CD8-positive, alpha-beta memory T cell (primary cell): ENCODE data around the gene KLRC3. TPM values are rescaled to one million over a fixed set of nuclear protein-coding genes. Genes with fewer than 3 reads are reported as not detected.
"Not testable (repeated sequence)": the region's sequence is repeated elsewhere in the genome, so short reads cannot be mapped to it uniquely, and the experiment has no call there.

ENCODE experiments used
- CTCF ChIA-PET: fragments of 350-600 bp; sonication (Branson Sonifier 250); formaldehyde crosslinking; loops from one replicate; lab custom pipeline; 2021; ENCODE audit warnings: antibody characterized with exemption; lab: Charles Lee
- POLR2A ChIA-PET: fragments of 350-600 bp; sonication (Branson Sonifier 250); formaldehyde crosslinking; loops from one replicate; lab custom pipeline; 2021; ENCODE audit warnings: antibody characterized with exemption; lab: Charles Lee
- DNase-seq, 5 donors: peaks; one replicate each; pipeline versions ENCODE4 v3.0.0 to v3.0.0-alpha.2; 2020 to 2022; ENCODE audit warnings: mixed read lengths in 1 of 5
- H3K27ac ChIP-seq: one replicate; pipeline ENCODE4 v1.7.0; 2013; ENCODE audit warnings: low read depth, mild to moderate bottlenecking, low read length, moderate library complexity
- H3K27me3 ChIP-seq: 2 replicates; pipeline ENCODE4 v1.7.0; 2013; ENCODE audit warnings: low read length, mild to moderate bottlenecking; ENCODE audit not compliant: insufficient read depth, poor library complexity, severe bottlenecking
- H3K36me3 ChIP-seq: 2 replicates; pipeline ENCODE4 v1.7.0; 2013; ENCODE audit warnings: mild to moderate bottlenecking, low read length, moderate library complexity; ENCODE audit not compliant: insufficient read depth
- H3K4me1 ChIP-seq: 2 replicates; pipeline ENCODE4 v1.7.0; 2013; ENCODE audit warnings: mild to moderate bottlenecking, low read length, moderate library complexity; ENCODE audit not compliant: insufficient read depth
- H3K4me3 ChIP-seq: 2 replicates; pipeline ENCODE4 v1.7.0; 2013; ENCODE audit warnings: mild to moderate bottlenecking, low read length
- H3K9me3 ChIP-seq: 2 replicates; pipeline ENCODE4 v1.7.0; 2013; ENCODE audit warnings: mild to moderate bottlenecking, low read length
- H3K27ac Mint-ChIP-seq, 8 donors: one replicate each; pipeline ENCODE4 v1.8.0; 2020 to 2021; ENCODE audit warnings: mixed read lengths in 8 of 8, mild to moderate bottlenecking in 6 of 8, inconsistent platforms in 3 of 8, moderate library complexity in 3 of 8
- H3K27me3 Mint-ChIP-seq, 2 donors: one replicate each; pipeline ENCODE4 v1.8.0; 2020 to 2021; ENCODE audit warnings: mixed read lengths in 2 of 2, mild to moderate bottlenecking in 1 of 2, moderate library complexity in 1 of 2
- H3K36me3 Mint-ChIP-seq, 3 donors: one replicate each; pipeline ENCODE4 v1.8.0; 2020 to 2021; ENCODE audit warnings: mixed read lengths in 3 of 3, inconsistent platforms in 1 of 3, mild to moderate bottlenecking in 1 of 3
- H3K4me1 Mint-ChIP-seq, 3 donors: one replicate each; pipeline ENCODE4 v1.8.0; 2020 to 2021; ENCODE audit warnings: mixed read lengths in 3 of 3, inconsistent platforms in 1 of 3, mild to moderate bottlenecking in 1 of 3
- H3K4me3 Mint-ChIP-seq, 7 donors: one replicate each; pipeline ENCODE4 v1.8.0; 2020 to 2021; ENCODE audit warnings: mixed read lengths in 7 of 7, mild to moderate bottlenecking in 6 of 7, moderate library complexity in 4 of 7, inconsistent platforms in 2 of 7
- H3K9me3 Mint-ChIP-seq, 5 donors: one replicate each; pipeline ENCODE4 v1.8.0; 2020 to 2022; ENCODE audit warnings: mixed read lengths in 5 of 5, mild to moderate bottlenecking in 3 of 5, moderate library complexity in 2 of 5, inconsistent platforms in 1 of 5
- polyA plus RNA-seq: library from polyadenylated mRNA; unstranded; fragments of 300-500 nt; fragmentation: Illumina TruSeq; gene quantifications from one replicate; pipeline ENCODE4 v1.2.3, GENCODE V29; 2021
- total RNA-seq, 2 experiments: library from RNA; stranded (reverse); gene quantifications; one replicate each; pipeline ENCODE4 v1.2.3, GENCODE V29; 2021

KLRC3 gene
- total and polyA plus RNA-seq, 3 experiments from 2014 or later: 3.0 to 7.1 (median 3.2) TPM

DNA sequence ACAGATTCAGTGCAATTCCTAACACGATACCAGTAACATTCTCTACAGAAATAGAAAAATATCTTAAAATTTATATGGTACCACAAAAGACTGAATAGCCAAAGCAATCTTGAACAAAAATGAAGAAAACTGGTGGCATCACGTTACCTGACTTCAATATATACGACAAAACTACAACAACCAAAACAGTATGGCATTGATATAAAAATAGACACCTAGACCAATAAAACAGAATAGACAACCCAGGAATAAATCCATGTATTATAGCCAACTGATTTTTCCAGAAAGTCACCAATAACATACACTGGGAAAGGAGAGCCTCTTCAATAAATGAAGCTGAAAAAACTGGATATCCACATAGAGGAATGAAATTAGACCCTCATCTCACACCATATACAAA lies 36.2 kb downstream of the KLRC3 start:
- Histone ChIP-seq H3K36me3 (peaks cover 15% of the 10 kb centered on the region), H3K27ac (peak overlapping the region; percentile 2), H3K9me3 (no peaks in the 10 kb centered on the region), H3K4me1 (peaks cover 9% of the 10 kb centered on the region), H3K27me3 (no peaks in the 10 kb centered on the region), H3K4me3 (peak overlapping the region; percentile 35)
- POLR2A ChIA-PET: no interaction called here
- peaks cover 0 to 1% of the 10 kb centered on the region in 2 donors for H3K27me3 Mint-ChIP-seq
- CTCF ChIA-PET: interaction anchor here (1.2 to 2.0 kb wide), 3 partner anchors 11 to 17 kb away, joined by 3 to 6 read pairs (median 4); no protein-coding TSS in a partner anchor
- H3K36me3 Mint-ChIP-seq: peaks cover 39 to 92% (median 66%) of the 10 kb centered on the region in 3 donors
- H3K9me3 Mint-ChIP-seq: no peaks in the 10 kb centered on the region
- H3K4me3 Mint-ChIP-seq: peak overlapping the region; percentile 82 to 98 (median 92)
- peaks cover 55 to 72% (median 55%) of the 10 kb centered on the region in 3 donors for H3K4me1 Mint-ChIP-seq
- H3K27ac Mint-ChIP-seq: peak overlapping the region; percentile 60 to 99 (median 87)
- no peak for DNase-seq

DNA sequence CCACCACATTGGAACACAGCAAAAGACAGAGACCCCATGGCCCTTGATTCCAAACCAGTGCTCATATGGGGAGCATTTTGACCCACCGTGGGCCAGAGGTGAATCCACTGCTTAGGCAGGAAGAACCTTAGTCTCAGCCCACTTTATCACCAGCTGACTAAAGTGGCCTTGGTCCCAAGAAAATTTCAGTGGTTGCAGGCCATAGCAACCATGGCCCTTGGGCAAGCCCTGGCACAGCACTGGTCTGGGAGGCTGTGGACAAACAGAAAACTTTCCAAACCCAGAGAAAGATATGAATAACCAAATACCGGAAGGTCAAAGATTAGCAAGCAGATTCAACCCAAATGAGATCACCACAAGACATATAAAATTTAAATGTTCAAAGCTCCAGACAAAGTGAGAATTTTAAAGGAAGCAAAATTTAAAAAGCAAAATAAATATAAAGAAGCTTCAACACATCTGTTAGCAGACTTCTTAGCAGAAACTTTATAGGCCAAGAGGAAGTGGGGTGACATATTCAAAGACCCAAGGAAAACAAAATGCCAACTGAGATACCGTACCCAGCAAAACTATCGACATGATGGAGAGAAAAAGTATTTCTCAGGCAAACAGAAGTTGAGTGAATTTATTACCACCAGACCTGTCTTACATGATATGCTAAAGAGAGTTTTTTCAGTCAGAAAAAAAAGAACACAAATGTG lies 38.3 kb downstream of the KLRC3 start:
- Mint-ChIP-seq H3K9me3 (no peaks in the 10 kb centered on the region), H3K27ac (peak overlapping the region; percentile 60 to 99 (median 88)), H3K4me3 (peak overlapping the region; percentile 82 to 98 (median 92)), H3K27me3 (peaks cover 0 to 1% of the 10 kb centered on the region in 2 donors), H3K36me3 (peaks cover 44 to 92% (median 66%) of the 10 kb centered on the region in 3 donors), H3K4me1 (peaks cover 72 to 92% (median 76%) of the 10 kb centered on the region in 3 donors)
- Histone ChIP-seq H3K9me3 (no peaks in the 10 kb centered on the region), H3K36me3 (peaks cover 29% of the 10 kb centered on the region), H3K4me1 (peaks cover 16% of the 10 kb centered on the region), H3K4me3 (peak overlapping the region; percentile 38), H3K27ac (peak overlapping the region; percentile 50), H3K27me3 (no peaks in the 10 kb centered on the region)
- CTCF ChIA-PET: interaction anchor here (1.6 to 2.3 kb wide), 2 partner anchors 12 to 17 kb away, joined by 3 to 6 read pairs; no protein-coding TSS in a partner anchor
- peak in 1 of 5 donors; percentile 41 for DNase-seq
- POLR2A ChIA-PET: interaction anchor here (0.5 to 1.9 kb wide), 6 partner anchors 10 to 169 kb away, joined by 4 to 11 read pairs (median 6); partner anchors contain the start of gene GABARAPL1

DNA sequence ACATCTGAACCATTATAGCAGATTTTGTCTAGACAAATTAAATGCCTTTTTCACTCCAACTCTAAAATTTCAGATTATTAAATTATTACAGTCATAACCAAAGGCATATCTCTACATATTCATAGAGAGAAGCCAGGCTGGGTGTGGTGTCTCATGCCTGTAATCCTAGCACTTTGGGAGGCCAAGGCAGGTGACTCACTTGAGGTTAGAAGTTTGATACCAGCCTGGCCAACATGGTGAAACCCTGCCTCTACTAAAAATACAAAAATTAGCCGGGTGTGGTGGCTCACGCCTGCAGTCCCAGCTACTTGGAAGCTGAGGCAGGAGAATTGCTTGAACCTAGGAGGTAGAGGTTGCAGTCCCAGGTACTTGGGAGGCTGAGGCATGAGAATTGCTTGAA lies 41.7 kb downstream of the KLRC3 start:
- Histone ChIP-seq H3K36me3 (peaks cover 26% of the 10 kb centered on the region), H3K4me1 (peaks cover 29% of the 10 kb centered on the region)
- Mint-ChIP-seq H3K36me3 (peaks cover 35 to 88% (median 51%) of the 10 kb centered on the region in 3 donors), H3K4me3 (peak overlapping the region; percentile 37 to 68 (median 51)), H3K4me1 (peaks cover 85 to 94% (median 90%) of the 10 kb centered on the region in 3 donors), H3K27ac (peak overlapping the region in 7 of 8 donors; percentile 35 to 86 (median 55))
- H3K27ac ChIP-seq, CTCF ChIA-PET, H3K9me3 Mint-ChIP-seq, DNase-seq, H3K4me3 ChIP-seq, H3K9me3 ChIP-seq, H3K27me3 Mint-ChIP-seq, H3K27me3 ChIP-seq, POLR2A ChIA-PET: not testable (repeated sequence)

DNA sequence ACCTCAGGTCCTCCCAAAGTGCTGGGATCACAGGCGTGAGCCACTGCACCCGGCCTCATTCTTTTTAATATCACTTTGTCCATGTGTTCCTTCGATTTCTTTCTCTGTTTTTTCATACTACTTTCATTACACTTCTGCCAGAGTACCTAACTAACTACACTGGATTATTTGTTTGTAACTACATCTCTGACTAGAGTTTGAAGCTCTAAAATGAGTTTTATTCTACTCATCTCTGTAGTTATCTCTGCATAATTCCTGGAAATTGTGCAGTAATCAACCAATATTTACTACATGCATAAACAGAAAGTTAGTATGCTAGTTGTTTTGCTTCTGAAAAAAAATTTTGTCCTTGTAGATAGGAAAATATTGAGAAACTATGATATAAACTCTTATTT lies 45.8 kb downstream of the KLRC3 start:
- Histone ChIP-seq H3K27me3 (no peaks in the 10 kb centered on the region), H3K27ac (peak overlapping the region; percentile 35), H3K4me3 (no peak overlapping the region), H3K9me3 (no peaks in the 10 kb centered on the region), H3K36me3 (peaks cover 26% of the 10 kb centered on the region), H3K4me1 (peaks cover 54% of the 10 kb centered on the region)
- H3K27ac Mint-ChIP-seq: peak overlapping the region; percentile 87 to 95 (median 92)
- peaks cover 86 to 94% (median 92%) of the 10 kb centered on the region in 3 donors for H3K4me1 Mint-ChIP-seq
- DNase-seq: no peak
- H3K36me3 Mint-ChIP-seq: peaks cover 28 to 92% (median 43%) of the 10 kb centered on the region in 3 donors
- POLR2A ChIA-PET: interaction anchor here (0.7 to 1.9 kb wide), 5 partner anchors 10 to 29 kb away, joined by 3 to 8 read pairs (median 5); no protein-coding TSS in a partner anchor
- H3K9me3 Mint-ChIP-seq: no peaks in the 10 kb centered on the region
- peak overlapping the region; percentile 51 to 80 (median 76) for H3K4me3 Mint-ChIP-seq
- no peaks in the 10 kb centered on the region for H3K27me3 Mint-ChIP-seq
- CTCF ChIA-PET: interaction anchor here (0.8 to 1.1 kb wide), 2 partner anchors 9 to 16 kb away, joined by 3 to 4 read pairs; no protein-coding TSS in a partner anchor

DNA sequence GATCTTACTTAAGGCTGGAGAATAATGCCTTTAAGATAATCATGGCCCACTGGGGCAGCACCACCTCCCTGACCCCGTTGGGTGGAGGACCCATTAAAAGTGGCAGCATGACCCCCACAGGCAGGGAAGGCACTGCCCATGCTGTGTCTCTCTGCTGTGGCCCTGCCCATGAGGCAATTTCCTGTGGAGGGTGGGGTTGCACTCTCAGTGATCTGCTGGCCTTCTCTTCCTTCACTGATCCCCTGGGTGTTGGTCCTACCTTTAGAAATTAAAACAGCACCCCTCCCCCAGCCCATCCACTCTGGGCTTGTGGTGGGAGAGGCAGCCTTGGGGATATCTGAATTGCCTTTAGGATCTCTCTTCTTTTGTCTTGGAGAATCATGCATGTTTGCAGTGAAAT lies 47.8 kb downstream of the KLRC3 start:
- Mint-ChIP-seq H3K36me3 (peaks cover 33 to 76% (median 48%) of the 10 kb centered on the region in 3 donors), H3K4me3 (peak overlapping the region; percentile 36 to 73 (median 53)), H3K27me3 (no peaks in the 10 kb centered on the region), H3K27ac (peak overlapping the region; percentile 38 to 90 (median 82)), H3K4me1 (peaks cover 76 to 84% (median 80%) of the 10 kb centered on the region in 3 donors), H3K9me3 (peaks cover 0 to 3% (median 0%) of the 10 kb centered on the region in 5 donors)
- Histone ChIP-seq H3K27ac (no peak overlapping the region), H3K9me3 (no peaks in the 10 kb centered on the region), H3K27me3 (no peaks in the 10 kb centered on the region), H3K36me3 (peaks cover 12% of the 10 kb centered on the region), H3K4me3 (no peak overlapping the region), H3K4me1 (peaks cover 65% of the 10 kb centered on the region)
- ChIA-PET POLR2A (no interaction called here), CTCF (no interaction called here)
- DNase-seq: no peak

DNA sequence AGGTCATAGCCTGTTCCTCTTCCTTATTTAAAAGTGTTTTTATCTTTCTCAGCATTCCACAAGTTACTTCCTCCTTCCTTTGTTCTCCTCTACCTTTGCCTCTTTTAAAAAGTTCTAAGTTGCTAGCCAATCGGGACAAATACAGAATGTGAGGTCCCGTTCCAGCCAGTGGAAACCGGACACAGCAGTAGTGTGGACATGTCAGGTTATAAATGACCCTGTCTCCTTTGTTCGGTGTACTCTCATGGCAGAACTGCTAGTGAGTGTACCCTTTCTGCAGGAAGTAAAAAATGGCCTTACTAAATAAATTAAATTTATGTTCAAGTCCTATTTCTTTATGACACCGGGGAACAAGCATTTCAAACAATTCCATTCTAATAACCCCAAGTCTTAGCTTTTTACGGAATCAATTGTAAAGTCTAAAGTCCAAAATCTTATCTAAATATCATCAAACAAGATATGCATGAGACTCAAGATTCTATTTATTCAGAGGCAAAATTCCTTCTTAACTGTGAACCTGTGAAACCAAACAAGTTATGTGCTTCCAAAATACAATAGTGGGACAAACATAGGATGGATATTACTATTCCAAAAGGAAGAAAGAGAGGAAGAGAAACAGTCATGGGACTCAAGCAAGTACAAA lies 48.4 kb downstream of the KLRC3 start:
- Histone ChIP-seq H3K4me1 (peaks cover 70% of the 10 kb centered on the region), H3K36me3 (peaks cover 12% of the 10 kb centered on the region)
- H3K27ac ChIP-seq, H3K9me3 Mint-ChIP-seq, POLR2A ChIA-PET, H3K4me3 ChIP-seq, H3K27me3 Mint-ChIP-seq, DNase-seq, H3K27me3 ChIP-seq, H3K9me3 ChIP-seq, CTCF ChIA-PET: not testable (repeated sequence)
- Mint-ChIP-seq H3K4me3 (peak overlapping the region; percentile 2 to 63 (median 47)), H3K4me1 (peaks cover 70 to 79% (median 74%) of the 10 kb centered on the region in 3 donors), H3K27ac (peak overlapping the region; percentile 8 to 90 (median 82)), H3K36me3 (peaks cover 35 to 71% (median 49%) of the 10 kb centered on the region in 3 donors)

DNA sequence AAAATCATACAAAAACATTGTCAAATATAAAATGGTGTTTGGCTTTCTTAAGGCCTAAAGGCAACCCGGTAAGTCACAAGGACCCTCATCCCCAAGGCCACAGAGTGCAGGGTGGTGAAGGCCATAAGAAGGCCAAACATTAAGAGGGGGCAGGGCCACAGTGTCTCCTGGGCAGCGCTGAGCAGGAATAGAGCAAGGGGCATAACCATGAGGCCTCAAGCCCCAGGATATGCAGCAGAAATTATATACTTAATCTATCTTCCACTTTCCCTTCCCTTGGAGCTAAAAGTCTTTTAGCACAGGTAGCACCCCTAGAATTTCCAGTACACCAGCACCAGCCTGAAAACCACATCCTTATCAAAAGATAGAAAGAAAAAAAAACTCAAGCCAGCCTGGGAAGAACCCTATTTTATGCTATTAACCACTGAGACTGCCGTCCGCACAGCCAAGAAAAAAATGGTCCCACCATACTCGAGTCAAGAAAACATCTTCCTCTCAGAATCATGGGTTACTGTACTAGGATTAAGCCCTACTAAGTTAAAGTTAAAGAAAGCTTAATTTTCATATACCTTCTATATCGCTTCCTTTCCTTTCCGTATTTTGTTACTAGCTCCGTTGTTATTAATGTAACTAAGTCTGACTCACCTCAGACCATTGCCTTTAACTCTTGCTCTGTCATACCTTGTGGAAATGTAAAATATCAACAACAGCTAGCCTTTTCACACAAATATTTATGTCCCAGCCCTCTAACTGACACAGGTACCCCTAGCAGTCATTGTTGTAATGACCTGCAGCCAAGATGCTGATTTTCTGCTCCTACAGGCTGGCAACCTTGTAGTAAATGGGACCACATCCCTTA lies 50.6 kb downstream of the KLRC3 start:
- Histone ChIP-seq H3K36me3 (peaks cover 7% of the 10 kb centered on the region), H3K4me3 (no peak overlapping the region), H3K4me1 (peaks cover 84% of the 10 kb centered on the region), H3K9me3 (no peaks in the 10 kb centered on the region), H3K27ac (peak overlapping the region; percentile 60), H3K27me3 (no peaks in the 10 kb centered on the region)
- Mint-ChIP-seq H3K4me3 (peak overlapping the region; percentile 29 to 89 (median 75)), H3K9me3 (peaks cover 0 to 3% (median 0%) of the 10 kb centered on the region in 5 donors), H3K36me3 (peaks cover 32 to 53% (median 45%) of the 10 kb centered on the region in 3 donors), H3K27me3 (no peaks in the 10 kb centered on the region), H3K4me1 (peaks cover 55 to 66% (median 55%) of the 10 kb centered on the region in 3 donors), H3K27ac (peak overlapping the region; percentile 81 to 96 (median 92))
- CTCF ChIA-PET: interaction anchor here (0.8 to 1.8 kb wide), 4 partner anchors 12 to 42 kb away, joined by 3 to 6 read pairs (median 4); no protein-coding TSS in a partner anchor
- peak in 3 of 5 donors; percentile 52 to 58 (median 53) for DNase-seq
- POLR2A ChIA-PET: interaction anchor here (0.6 to 1.3 kb wide), 5 partner anchors 19 to 171 kb away, joined by 3 to 5 read pairs (median 4); no protein-coding TSS in a partner anchor
